ENCODE measurements around the gene KNDC1. TPM values are rescaled to one million over a fixed set of nuclear protein-coding genes. Genes with fewer than 3 reads are reported as not detected.

Gene KNDC1
- total and polyA plus RNA-seq, 2 of the 13 experiments (the other 11 are each of a cell fraction or from before 2014, with no cell fraction given) = 0.69 TPM; not detected in 1

DNA sequence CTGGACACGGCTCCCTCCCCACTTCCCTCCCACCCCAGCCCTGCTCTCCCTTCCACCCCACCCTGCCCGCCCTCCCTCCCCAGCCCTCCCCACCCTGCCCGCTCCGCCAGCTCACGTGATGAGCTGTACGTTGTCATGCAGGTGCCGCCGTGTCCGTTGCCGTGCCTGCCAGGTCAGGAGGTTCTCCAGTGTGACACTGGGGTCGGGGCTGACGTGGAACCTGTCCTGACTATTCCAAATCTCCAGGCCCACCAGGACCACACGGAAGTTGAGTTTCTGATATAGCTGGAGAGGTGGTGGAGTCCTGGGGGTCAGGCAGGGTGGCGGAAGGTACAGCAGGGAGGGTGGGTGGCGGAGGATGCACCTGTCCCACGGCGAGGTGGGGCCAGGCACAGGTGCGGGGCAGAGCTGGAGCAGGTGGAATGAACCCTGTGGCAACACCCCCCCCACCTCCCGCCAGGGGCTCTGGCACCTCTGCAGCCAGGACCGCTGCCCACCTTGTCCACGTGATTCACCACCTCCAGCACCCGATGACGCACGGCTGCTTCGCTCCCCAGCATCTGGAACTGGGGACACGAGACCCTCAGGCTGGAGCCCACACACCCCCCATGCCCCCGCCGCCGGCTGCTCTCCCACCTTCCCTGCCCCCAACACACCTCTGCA is 112.4 kb downstream of the KNDC1 start (continued):
- TF ChIP-seq BCLAF1 (IDR thresholded peaks at IDR 0.05) (no peak), ZNF687 (CRISPR knock-in tag; IDR thresholded peaks at IDR 0.05) (no peak), ZNF574 (CRISPR knock-in tag; IDR thresholded peaks at IDR 0.05) (no peak)

Measured in HepG2 (cell line).